K562 (cell line): ENCODE data around the gene TXNRD1.

Source experiments
- EZH2 ChIP-seq: IDR thresholded peaks from 2 replicates; pipeline ENCODE4 v1.6.1; 2012; ENCODE audit warnings: low read depth, mild to moderate bottlenecking, inconsistent platforms, low read length, borderline replicate concordance
- FOXK2 ChIP-seq, 2 experiments: fragments of 450-650 bp; IDR thresholded peaks in 1 of 2; conservative IDR thresholded peaks in 1 of 2; 2 replicates each; pipeline ENCODE4 v1.6.1; 2016; ENCODE audit warnings: low read depth in 2 of 2, mild to moderate bottlenecking in 1 of 2
- KDM1A ChIP-seq, 2 experiments: fragments of 450-650 bp; IDR thresholded peaks; 2 replicates each; pipeline ENCODE4 v1.6.1; 2016; ENCODE audit warnings: mild to moderate bottlenecking in 2 of 2
- SMARCA5 ChIP-seq: fragments of 450-650 bp; IDR thresholded peaks from 2 replicates; pipeline ENCODE4 v1.6.1; 2016
- SMARCC2 ChIP-seq: fragments of 450-650 bp; IDR thresholded peaks from 2 replicates; pipeline ENCODE4 v1.6.1; 2017; ENCODE audit warnings: antibody characterized with exemption, moderate library complexity, mild to moderate bottlenecking, low read depth
- TOE1 ChIP-seq, 2 experiments: fragments of 450-650 bp in 1 of 2; sonication (generic) in 1 of 2; formaldehyde crosslinking in 1 of 2; IDR thresholded peaks; 2 replicates each; pipeline versions ENCODE4 v1.7.1 to v1.8.0; 2016 to 2022; ENCODE audit warnings: borderline replicate concordance in 2 of 2, mild to moderate bottlenecking in 2 of 2, antibody characterized with exemption in 1 of 2, inconsistent platforms in 1 of 2, low read depth in 1 of 2, missing genetic modification reagents in 1 of 2, moderate library complexity in 1 of 2
- ZNF696 ChIP-seq: fragments of 250-450 bp; sonication (Bioruptor Pico); conservative IDR thresholded peaks from 2 replicates; pipeline ENCODE4 v1.4.0; 2020; ENCODE audit warnings: mild to moderate bottlenecking, moderate library complexity
- TF ChIP-seq, protein P1 (sequence below), 3 experiments: IDR thresholded peaks in 2 of 3; conservative IDR thresholded peaks in 1 of 3; 2 replicates each; pipeline ENCODE4 v1.5.1; 2011 to 2012; ENCODE audit warnings: low read length in 3 of 3, mild to moderate bottlenecking in 3 of 3, control low read depth in 2 of 3, improper control_type of control experiment in 1 of 3, inconsistent platforms in 1 of 3, low read depth in 1 of 3, mixed read lengths in 1 of 3, moderate library complexity in 1 of 3; ENCODE audit not compliant: insufficient read depth in 2 of 3
- TF ChIP-seq, protein P2 (sequence below): fragments of 450-650 bp; formaldehyde crosslinking; IDR thresholded peaks from 2 replicates; pipeline ENCODE4 v1.4.0; 2020; ENCODE audit warnings: mild to moderate bottlenecking, mixed read lengths
- TF ChIP-seq, protein P3 (sequence below): sonication (generic); formaldehyde crosslinking; IDR thresholded peaks from 2 replicates; pipeline ENCODE4 v1.9.0; 2022; ENCODE audit warnings: mild to moderate bottlenecking, missing genetic modification reagents

DNA sequence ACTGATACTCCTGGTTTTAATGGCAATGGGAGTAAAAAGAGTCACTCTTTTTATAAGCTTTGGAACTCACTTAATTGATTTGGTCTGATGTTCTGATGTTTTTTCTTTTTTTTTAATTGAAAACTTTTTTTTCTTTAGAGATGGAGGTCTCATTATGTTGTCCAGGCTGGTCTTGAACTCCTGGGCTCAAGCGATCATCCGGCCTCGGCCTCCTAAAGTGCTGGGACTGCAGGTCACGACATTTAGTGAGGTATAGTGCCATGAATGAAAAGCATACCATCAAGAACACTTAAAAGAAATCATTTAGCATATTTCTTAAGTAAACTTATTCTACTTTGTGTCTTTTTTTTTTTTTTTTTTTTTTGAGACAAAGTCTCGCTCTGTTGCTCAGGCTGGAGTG is 75.3 kb downstream of the TXNRD1 start:
- TF ChIP-seq, protein P1, sequence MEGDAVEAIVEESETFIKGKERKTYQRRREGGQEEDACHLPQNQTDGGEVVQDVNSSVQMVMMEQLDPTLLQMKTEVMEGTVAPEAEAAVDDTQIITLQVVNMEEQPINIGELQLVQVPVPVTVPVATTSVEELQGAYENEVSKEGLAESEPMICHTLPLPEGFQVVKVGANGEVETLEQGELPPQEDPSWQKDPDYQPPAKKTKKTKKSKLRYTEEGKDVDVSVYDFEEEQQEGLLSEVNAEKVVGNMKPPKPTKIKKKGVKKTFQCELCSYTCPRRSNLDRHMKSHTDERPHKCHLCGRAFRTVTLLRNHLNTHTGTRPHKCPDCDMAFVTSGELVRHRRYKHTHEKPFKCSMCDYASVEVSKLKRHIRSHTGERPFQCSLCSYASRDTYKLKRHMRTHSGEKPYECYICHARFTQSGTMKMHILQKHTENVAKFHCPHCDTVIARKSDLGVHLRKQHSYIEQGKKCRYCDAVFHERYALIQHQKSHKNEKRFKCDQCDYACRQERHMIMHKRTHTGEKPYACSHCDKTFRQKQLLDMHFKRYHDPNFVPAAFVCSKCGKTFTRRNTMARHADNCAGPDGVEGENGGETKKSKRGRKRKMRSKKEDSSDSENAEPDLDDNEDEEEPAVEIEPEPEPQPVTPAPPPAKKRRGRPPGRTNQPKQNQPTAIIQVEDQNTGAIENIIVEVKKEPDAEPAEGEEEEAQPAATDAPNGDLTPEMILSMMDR (IDR thresholded peaks at IDR 0.05 in 2 of 3, conservative IDR thresholded peaks at IDR 0.05 in 1 of 3; ENCODE audit: insufficient read depth in 2 of 3, low read depth in 1 of 3, low read length in 3 of 3), result no peak
- TF ChIP-seq SMARCC2, result no peak
- no peak for TF ChIP-seq SMARCA5
- no peak for TF ChIP-seq EZH2
- TF ChIP-seq KDM1A (IDR thresholded peaks at IDR 0.05), result no peak
- no peak for TF ChIP-seq TOE1 (IDR thresholded peaks at IDR 0.05; ENCODE audit: borderline replicate concordance)
- TF ChIP-seq TOE1 (CRISPR knock-in tag; IDR thresholded peaks at IDR 0.05; ENCODE audit: borderline replicate concordance, low read depth), result no peak
- TF ChIP-seq, protein P2, sequence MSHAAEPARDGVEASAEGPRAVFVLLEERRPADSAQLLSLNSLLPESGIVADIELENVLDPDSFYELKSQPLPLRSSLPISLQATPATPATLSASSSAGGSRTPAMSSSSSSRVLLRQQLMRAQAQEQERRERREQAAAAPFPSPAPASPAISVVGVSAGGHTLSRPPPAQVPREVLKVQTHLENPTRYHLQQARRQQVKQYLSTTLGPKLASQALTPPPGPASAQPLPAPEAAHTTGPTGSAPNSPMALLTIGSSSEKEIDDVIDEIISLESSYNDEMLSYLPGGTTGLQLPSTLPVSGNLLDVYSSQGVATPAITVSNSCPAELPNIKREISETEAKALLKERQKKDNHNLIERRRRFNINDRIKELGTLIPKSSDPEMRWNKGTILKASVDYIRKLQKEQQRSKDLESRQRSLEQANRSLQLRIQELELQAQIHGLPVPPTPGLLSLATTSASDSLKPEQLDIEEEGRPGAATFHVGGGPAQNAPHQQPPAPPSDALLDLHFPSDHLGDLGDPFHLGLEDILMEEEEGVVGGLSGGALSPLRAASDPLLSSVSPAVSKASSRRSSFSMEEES (CRISPR knock-in tag), result no peak
- no peak for TF ChIP-seq FOXK2 (conservative IDR thresholded peaks at IDR 0.05 in 1 of 2, IDR thresholded peaks at IDR 0.05 in 1 of 2; ENCODE audit: low read depth in 2 of 2)
- TF ChIP-seq, protein P3, sequence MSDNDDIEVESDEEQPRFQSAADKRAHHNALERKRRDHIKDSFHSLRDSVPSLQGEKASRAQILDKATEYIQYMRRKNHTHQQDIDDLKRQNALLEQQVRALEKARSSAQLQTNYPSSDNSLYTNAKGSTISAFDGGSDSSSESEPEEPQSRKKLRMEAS, result no peak
- no peak for TF ChIP-seq ZNF696 (CRISPR knock-in tag)
